VCaP (cell line): Measurements from ENCODE around the gene CCDC107.

ENCODE experiments used
- H3K27ac ChIP-seq: fragments of 450-650 bp; 2 replicates; pipeline ENCODE4 v1.5.1; 2017
- CTCF ChIP-seq: fragments of 450-650 bp; conservative IDR thresholded peaks from 2 replicates; pipeline ENCODE4 v1.5.1; 2017; ENCODE audit warnings: mild to moderate bottlenecking, moderate library complexity

The CCDC107 gene

DNA sequence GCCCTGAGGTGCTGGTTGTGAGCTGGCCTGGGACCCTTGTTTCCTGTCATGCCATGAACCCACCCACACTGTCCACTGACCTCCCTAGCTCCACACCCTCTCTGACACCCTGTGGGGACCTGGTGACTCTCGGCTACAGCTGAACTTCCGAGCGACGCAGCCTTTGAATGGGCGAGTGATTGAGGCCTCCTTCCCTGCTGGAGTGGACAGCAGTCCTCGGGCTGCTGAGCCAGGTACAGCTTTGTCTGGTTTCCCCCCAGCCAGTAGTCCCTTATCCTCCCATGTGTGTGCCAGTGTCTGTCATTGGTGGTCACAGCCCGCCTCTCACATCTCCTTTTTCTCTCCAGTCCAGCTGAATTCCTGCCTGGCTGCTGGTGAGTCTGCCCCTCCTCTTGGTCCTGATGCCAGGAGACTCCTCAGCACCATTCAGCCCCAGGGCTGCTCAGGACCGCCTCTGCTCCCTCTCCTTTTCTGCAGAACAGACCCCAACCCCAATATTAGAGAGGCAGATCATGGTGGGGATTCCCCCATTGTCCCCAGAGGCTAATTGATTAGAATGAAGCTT is 21.8 kb downstream of the CCDC107 start:
- H3K27ac ChIP-seq: no peak overlapping the region
- no peak for TF ChIP-seq CTCF

- no peak overlapping the region for H3K27ac ChIP-seq
- no peak for TF ChIP-seq CTCF
Measured at GRCh38 chr9:35680331-35681105, 22.4 kb downstream of the CCDC107 start.

DNA sequence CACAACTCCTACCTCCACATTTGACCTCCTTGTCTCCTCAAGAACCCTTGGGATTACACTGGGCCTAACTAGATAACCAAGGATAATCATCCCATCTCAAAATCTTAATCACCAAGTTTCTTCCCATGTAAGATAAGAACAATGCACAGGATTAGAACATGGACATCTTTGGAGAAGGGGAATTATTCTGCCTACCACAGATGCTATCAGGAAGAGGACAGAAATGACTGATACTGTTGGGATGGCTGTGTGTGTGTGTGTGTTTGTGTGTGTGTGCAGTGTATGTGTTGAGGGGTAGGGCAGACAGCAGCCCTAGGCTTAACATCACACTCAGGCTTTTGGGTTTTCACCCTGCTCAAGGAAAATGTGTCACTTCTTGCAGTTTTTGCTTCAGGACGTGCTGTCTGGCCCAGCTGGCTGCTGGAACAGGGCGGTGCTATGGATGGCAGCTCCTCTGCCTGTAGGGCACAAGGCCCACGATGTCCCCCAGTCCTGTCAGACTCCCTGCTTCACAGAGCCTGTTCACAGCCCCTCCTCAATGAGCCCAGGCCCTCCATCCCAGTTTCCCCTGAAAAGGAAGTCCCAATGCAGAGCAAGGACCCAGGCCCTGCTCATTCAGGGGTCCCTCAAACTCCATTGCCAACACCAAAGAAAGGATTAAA is 23.4 kb downstream of the CCDC107 start:
- no peak overlapping the region for H3K27ac ChIP-seq

GRCh38 chr9:35682051-35682450 is 24.0 kb downstream of the CCDC107 start:
- no peak for TF ChIP-seq CTCF
- H3K27ac ChIP-seq: no peak overlapping the region

More for the DNA sequence above, 23.4 kb downstream of the CCDC107 start:
- TF ChIP-seq CTCF: no peak

DNA sequence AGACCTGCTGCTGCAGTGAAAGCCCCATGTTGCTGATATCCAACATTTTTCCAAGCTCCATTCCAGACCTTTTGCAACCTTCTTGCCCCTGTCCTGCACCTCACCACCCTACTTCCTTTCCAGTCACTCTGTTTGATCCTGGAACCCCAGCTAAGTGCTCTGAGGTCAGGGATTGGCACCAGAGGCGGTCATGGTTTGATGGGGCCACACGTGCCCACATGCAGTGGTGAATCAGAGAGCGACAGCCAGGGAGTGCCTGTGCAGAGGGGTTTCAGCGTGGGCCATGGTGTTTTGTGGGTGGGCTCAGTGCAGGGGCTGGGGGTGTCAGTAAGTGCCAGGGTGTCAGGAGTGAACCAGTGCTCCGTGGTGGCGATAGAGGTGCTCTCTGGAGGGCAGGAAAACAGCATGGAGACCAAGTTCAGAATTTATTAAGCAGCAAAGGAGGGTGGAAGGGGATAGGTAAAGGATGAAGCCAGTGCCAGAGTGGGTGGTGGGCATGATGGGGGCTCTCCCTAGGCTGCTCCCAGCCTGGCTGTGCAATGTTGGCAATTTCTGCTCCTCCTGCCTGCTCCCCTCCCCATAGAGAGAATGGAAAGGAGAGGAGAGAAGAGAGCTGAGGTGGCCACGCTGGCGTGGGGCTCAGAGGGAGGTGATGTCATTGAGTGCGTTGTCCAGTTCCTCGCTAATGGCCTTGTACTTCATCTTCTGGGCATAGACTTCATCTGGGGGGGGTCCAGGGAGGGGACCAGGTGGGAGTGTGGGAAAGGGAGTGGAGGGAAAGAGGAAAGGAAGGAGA is 24.6 kb downstream of the CCDC107 start:
- H3K27ac ChIP-seq: no peak overlapping the region
- no peak for TF ChIP-seq CTCF

GRCh38 chr9:35683323-35683722 is 25.2 kb downstream of the CCDC107 start:
- no peak for TF ChIP-seq CTCF
- H3K27ac ChIP-seq: no peak overlapping the region

- TF ChIP-seq CTCF: no peak
- no peak overlapping the region for H3K27ac ChIP-seq
Measured at GRCh38 chr9:35684921-35685320, 26.8 kb downstream of the CCDC107 start.
